Endothelial cell of umbilical vein (primary cell): Measurements from ENCODE around the gene HERC5. TPM values are rescaled to one million over a fixed set of nuclear protein-coding genes. Genes with fewer than 3 reads are reported as not detected.

Experiments
- BruUV-seq: library from RNA; stranded (reverse); fragments of 400-500 nt; replicated peaks from 2 replicates; lab custom pipeline; 2021; lab: Mats Ljungman, UMichigan
- CTCF ChIA-PET: fragments of 300-600, 350-600 bp; sonication (Branson Sonifier 250); formaldehyde crosslinking; loops from one replicate; lab custom pipeline; 2021; ENCODE audit warnings: antibody characterized with exemption, inconsistent platforms; lab: Charles Lee
- POLR2A ChIA-PET: fragments of 300-600, 350-600 bp; sonication (Branson Sonifier 250); formaldehyde crosslinking; loops from one replicate; lab custom pipeline; 2021; ENCODE audit warnings: antibody characterized with exemption, inconsistent platforms; lab: Charles Lee
- DNase-seq: peaks from one replicate; pipeline ENCODE4 v3.0.0-alpha.2; 2011; ENCODE audit warnings: low read depth, low spot score
- FAIRE-seq: peaks from 2 replicates; lab custom pipeline; 2011; peaks lifted over from hg19 to GRCh38; lab: Jason Lieb, UNC
- H2AFZ ChIP-seq: 2 replicates; pipeline ENCODE4 v1.6.0; 2012; ENCODE audit warnings: low read depth, low read length, control low read depth, inconsistent platforms
- H3K27ac ChIP-seq: 2 replicates; pipeline ENCODE4 v1.5.1; 2011; ENCODE audit warnings: low read depth, mild to moderate bottlenecking, control low read depth, low read length, moderate library complexity; ENCODE audit not compliant: insufficient read depth
- H3K27me3 ChIP-seq, 2 experiments: 2 replicates each; pipeline versions ENCODE4 v1.6.0 to v1.6.1; 2011; ENCODE audit warnings: low read length in 2 of 2, mixed read lengths in 1 of 2; ENCODE audit not compliant: control insufficient read depth in 2 of 2, insufficient read depth in 2 of 2
- H3K36me3 ChIP-seq, 2 experiments: 2 replicates in 1 of 2; 3 replicates in 1 of 2; pipeline ENCODE4 v1.5.1; 2011; ENCODE audit warnings: low read length in 2 of 2, mild to moderate bottlenecking in 1 of 2, moderate library complexity in 1 of 2; ENCODE audit not compliant: control insufficient read depth in 2 of 2, insufficient read depth in 2 of 2; ENCODE audit errors: extremely low read depth in 1 of 2
- H3K4me1 ChIP-seq: 3 replicates; pipeline ENCODE4 v1.5.1; 2011; ENCODE audit warnings: mild to moderate bottlenecking, low read length; ENCODE audit not compliant: control insufficient read depth, insufficient read depth; ENCODE audit errors: extremely low read depth
- H3K4me2 ChIP-seq: 2 replicates; pipeline ENCODE4 v1.6.1; 2011; ENCODE audit warnings: low read length, control low read depth, mixed read lengths; ENCODE audit not compliant: insufficient read depth
- H3K4me3 ChIP-seq, 3 experiments: fragments of 200-600 bp in 1 of 3; sonication (generic), shearing (Covaris generic) in 1 of 3; replicated peaks in 1 of 3; 2 replicates each; pipeline ENCODE4 v1.5.1; 2011 to 2016; ENCODE audit warnings: control low read depth in 3 of 3, low read length in 3 of 3, mild to moderate bottlenecking in 2 of 3, inconsistent platforms in 1 of 3, low read depth in 1 of 3, moderate library complexity in 1 of 3; ENCODE audit not compliant: insufficient read depth in 1 of 3
- H3K79me2 ChIP-seq: 2 replicates; pipeline ENCODE4 v1.6.0; 2012; ENCODE audit warnings: low read length, inconsistent platforms; ENCODE audit not compliant: control insufficient read depth, insufficient read depth
- H3K9ac ChIP-seq: replicated peaks from 2 replicates; pipeline ENCODE3; 2011; ENCODE audit warnings: low read length, control low read depth; ENCODE audit not compliant: insufficient read depth; ENCODE audit errors: extremely low read depth
- H3K9me1 ChIP-seq: replicated peaks from 3 replicates; pipeline ENCODE4 v1.6.0; 2011; ENCODE audit warnings: mild to moderate bottlenecking, low read length; ENCODE audit not compliant: control insufficient read depth, insufficient read depth; ENCODE audit errors: extremely low read depth
- H3K9me3 ChIP-seq: replicated peaks from 2 replicates; pipeline ENCODE4 v1.5.1; 2012; ENCODE audit warnings: low read length, inconsistent platforms; ENCODE audit not compliant: control insufficient read depth, insufficient read depth
- H4K20me1 ChIP-seq: replicated peaks from 2 replicates; pipeline ENCODE3; 2011; ENCODE audit warnings: mild to moderate bottlenecking, low read length; ENCODE audit not compliant: control insufficient read depth, insufficient read depth; ENCODE audit errors: extremely low read depth
- CTCF ChIP-seq, 2 donors: IDR thresholded peaks; 1 replicate in 1 of 2; 2 replicates in 1 of 2; pipeline ENCODE4 v1.5.1; 2011; ENCODE audit warnings: low read length in 2 of 2, mild to moderate bottlenecking in 2 of 2, moderate library complexity in 2 of 2, control low read depth in 1 of 2, inconsistent platforms in 1 of 2, low read depth in 1 of 2; ENCODE audit not compliant: insufficient read depth in 1 of 2; ENCODE audit errors: extremely low read depth in 1 of 2
- EZH2 ChIP-seq: IDR thresholded peaks from 2 replicates; pipeline ENCODE4 v1.6.1; 2012; ENCODE audit warnings: borderline replicate concordance, low read depth, mild to moderate bottlenecking, moderate library complexity, low read length, inconsistent platforms; ENCODE audit not compliant: severe bottlenecking
- FOS ChIP-seq: IDR thresholded peaks from 2 replicates; pipeline ENCODE4 v1.6.1; 2011; ENCODE audit warnings: mild to moderate bottlenecking, low read length, moderate library complexity, borderline replicate concordance; ENCODE audit not compliant: insufficient read depth
- GATA2 ChIP-seq: IDR thresholded peaks from 2 replicates; pipeline ENCODE4 v1.7.0; 2011; ENCODE audit warnings: low read depth, mild to moderate bottlenecking, moderate library complexity, mixed read lengths, low read length; ENCODE audit not compliant: insufficient read length, insufficient read depth
- JUN ChIP-seq: IDR thresholded peaks from 2 replicates; pipeline ENCODE4 v1.6.1; 2011; ENCODE audit warnings: borderline replicate concordance, low read depth; ENCODE audit not compliant: insufficient read length, insufficient read depth
- MAX ChIP-seq: IDR thresholded peaks from 2 replicates; pipeline ENCODE4 v1.6.1; 2011; ENCODE audit not compliant: insufficient read depth, insufficient read length
- MYC ChIP-seq: IDR thresholded peaks from one replicate; pipeline ENCODE4 v1.6.1; 2011; ENCODE audit warnings: mild to moderate bottlenecking, low read depth, low read length
- POLR2A ChIP-seq: IDR thresholded peaks from 2 replicates; pipeline ENCODE4 v1.6.1; 2012; ENCODE audit warnings: low read depth, mild to moderate bottlenecking, control low read depth, low read length
- POLR2AphosphoS5 ChIP-seq: IDR thresholded peaks from 2 replicates; pipeline ENCODE4 v1.6.1; 2012; ENCODE audit warnings: low read depth, mild to moderate bottlenecking, control low read depth, low read length, moderate library complexity; ENCODE audit not compliant: insufficient read depth
- dilution Hi-C: fragments of 300-500 bp; cut with MboI; formaldehyde crosslinking; loops from one replicate; pipeline ENCODE4 v1.15.0; 2019; ENCODE audit warnings: low sequenced_read_pairs; ENCODE audit not compliant: extremely low pct_ligation_motif_present
- intact Hi-C: fragments of 100-400 bp; cut with micrococcal nuclease; formaldehyde crosslinking; loops from one replicate; pipeline ENCODE4 v1.10.0; 2022
- polyA plus RNA-seq, 4 experiments: library from polyadenylated mRNA; depleted of rRNA in 3 of 4; stranded (reverse) in 3 of 4; unstranded in 1 of 4; fragments of >200 nt; gene quantifications; 2 replicates each; pipeline versions ENCODE4 v1.2.1 to v1.2.3, GENCODE V29; 2011 to 2012; ENCODE audit warnings: missing spikeins in 1 of 4
- total RNA-seq: library from RNA; stranded (reverse); gene quantifications from 2 replicates; pipeline ENCODE4 v1.2.3, GENCODE V29; 2021

Gene HERC5
- total and polyA plus RNA-seq, 2 donors (not counting 3 experiments of a cell fraction or from before 2014, with no cell fraction given), result 0.19 to 0.91 TPM

- FAIRE-seq (no peak), DNase-seq (no peak)
- no peak overlapping the region for H2AFZ ChIP-seq
- no peaks in the 10 kb centered on the region for H3K9me1 ChIP-seq
- H3K9ac ChIP-seq, result no peak overlapping the region
- ChIA-PET CTCF (interaction anchor here (1.0 to 2.6 kb wide), 6 partner anchors 8 to 230 kb away, joined by 3 to 8 read pairs (median 4); partner anchors contain the start of gene HERC5), POLR2A (no interaction called here)
- no peaks in the 10 kb centered on the region for H4K20me1 ChIP-seq
- no peaks in the 10 kb centered on the region for H3K9me3 ChIP-seq
- dilution Hi-C loops, result no loop called here
- no peak overlapping the region for H3K4me3 ChIP-seq
- no TSS peak for BruUV-seq
- H3K4me1 ChIP-seq, result no peaks in the 10 kb centered on the region
- H3K4me2 ChIP-seq, result no peak overlapping the region
- intact Hi-C loops, result no loop called here
- H3K79me2 ChIP-seq, result no peaks in the 10 kb centered on the region
- no peaks in the 10 kb centered on the region for H3K36me3 ChIP-seq
- TF ChIP-seq MYC (no peak), FOS (no peak), MAX (no peak), POLR2AphosphoS5 (no peak), CTCF (IDR thresholded peaks at IDR 0.05; ENCODE audit: extremely low read depth in 1 of 2, insufficient read depth in 1 of 2, low read depth in 1 of 2, low read length in 2 of 2) (no peak), GATA2 (no peak), EZH2 (no peak), POLR2A (no peak), JUN (no peak)
- H3K27ac ChIP-seq, result no peak overlapping the region
- no peaks in the 10 kb centered on the region for H3K27me3 ChIP-seq
Measured at GRCh38 chr4:88448889-88449288, 8.0 kb upstream of the HERC5 start.
